HUES64 (cell line): Measurements from ENCODE around the gene MPV17.
"Not testable (repeated sequence)": the region's sequence is repeated elsewhere in the genome, so short reads cannot be mapped to it uniquely, and the experiment has no call there.

Experiments used
- H3K27ac ChIP-seq: 2 replicates; pipeline ENCODE4 v1.7.0; 2013; ENCODE audit warnings: low read depth, low read length, inconsistent platforms
- H3K27me3 ChIP-seq: 2 replicates; pipeline ENCODE4 v1.6.1; 2013; ENCODE audit warnings: mild to moderate bottlenecking, low read length; ENCODE audit not compliant: insufficient read depth
- H3K36me3 ChIP-seq: 2 replicates; pipeline ENCODE4 v1.6.1; 2013; ENCODE audit warnings: mild to moderate bottlenecking, low read length; ENCODE audit not compliant: insufficient read depth
- H3K4me1 ChIP-seq: 2 replicates; pipeline ENCODE4 v1.6.1; 2013; ENCODE audit warnings: mild to moderate bottlenecking, low read length, moderate library complexity; ENCODE audit not compliant: insufficient read depth
- H3K4me3 ChIP-seq: 2 replicates; pipeline ENCODE4 v1.5.1; 2013; ENCODE audit warnings: mild to moderate bottlenecking, low read length, moderate library complexity
- H3K9ac ChIP-seq: 2 replicates; pipeline ENCODE4 v1.6.1; 2013; ENCODE audit warnings: mild to moderate bottlenecking, low read depth, low read length
- H3K9me3 ChIP-seq: 2 replicates; pipeline ENCODE4 v1.6.1; 2013; ENCODE audit warnings: low read depth, low read length; ENCODE audit not compliant: insufficient read depth
- WGBS: fragments of 150-250, 120-280 bp; methylation state at CpG from one replicate; pipeline ENCODE4 v1.1.7; 2013; ENCODE audit warnings: missing lambda C conversion rate; 5-methylcytosine and 5-hydroxymethylcytosine counted together

MPV17 gene

GRCh38 chr2:27307287-27307544 lies 15.7 kb downstream of the MPV17 start:
- WGBS = 14% methylated on average over 14 of the region's 14 CpGs
- peaks cover 3% of the 10 kb centered on the region; the same call in 1 of the 2 replicates for H3K36me3 ChIP-seq

GRCh38 chr2:27306573-27307286 lies 16.2 kb downstream of the MPV17 start:
- H3K9me3 ChIP-seq = no peaks in the 10 kb centered on the region
- H3K4me3 ChIP-seq = peak overlapping the region; percentile 44
- H3K27ac ChIP-seq = no peak overlapping the region
- 9% methylated on average over 51 of the region's 51 CpGs for WGBS
- H3K4me1 ChIP-seq = 0 out of 2 replicates have a peak, but pooled peaks cover 6% of the 10 kb centered on the region
- H3K27me3 ChIP-seq = peaks cover 50% of the 10 kb centered on the region
- H3K36me3 ChIP-seq = peaks cover 3% of the 10 kb centered on the region; the same call in 1 of the 2 replicates
- peak overlapping the region; percentile 20; the same call in 1 of the 2 replicates for H3K9ac ChIP-seq

More at GRCh38 chr2:27307287-27307544, 15.7 kb downstream of the MPV17 start:
- Histone ChIP-seq H3K4me1 (0 out of 2 replicates have a peak, but pooled peaks cover 6% of the 10 kb centered on the region), H3K4me3 (peak overlapping the region; percentile 44), H3K9ac (no peak overlapping the region), H3K27me3 (peaks cover 50% of the 10 kb centered on the region), H3K9me3 (no peaks in the 10 kb centered on the region), H3K27ac (no peak overlapping the region)

- no peaks in the 10 kb centered on the region for H3K9me3 ChIP-seq
- H3K27ac ChIP-seq = no peak overlapping the region
- H3K4me1 ChIP-seq = 0 out of 2 replicates have a peak, but pooled peaks cover 6% of the 10 kb centered on the region
- 60% methylated on average over 26 of the region's 26 CpGs for WGBS
- H3K27me3 ChIP-seq = peaks cover 50% of the 10 kb centered on the region
- H3K36me3 ChIP-seq = peaks cover 3% of the 10 kb centered on the region; the same call in 1 of the 2 replicates
- H3K4me3 ChIP-seq = peak overlapping the region; percentile 44; the same call in 1 of the 2 replicates
- H3K9ac ChIP-seq = peak overlapping the region; percentile 20; the same call in 1 of the 2 replicates
Measured at GRCh38 chr2:27306136-27306535, 16.8 kb downstream of the MPV17 start.

- Histone ChIP-seq H3K9ac (no peak overlapping the region), H3K27ac (no peak overlapping the region), H3K4me3 (no peak overlapping the region), H3K9me3 (no peaks in the 10 kb centered on the region), H3K4me1 (0 out of 2 replicates have a peak, but pooled peaks cover 6% of the 10 kb centered on the region), H3K36me3 (peaks cover 3% of the 10 kb centered on the region; the same call in 1 of the 2 replicates), H3K27me3 (peaks cover 50% of the 10 kb centered on the region)
- WGBS = 94% methylated on average over 16 of the region's 16 CpGs
Measured at GRCh38 chr2:27305516-27305915, 17.4 kb downstream of the MPV17 start.

GRCh38 chr2:27304488-27305240 lies 18.2 kb downstream of the MPV17 start:
- H3K9ac ChIP-seq = no peak overlapping the region
- H3K27me3 ChIP-seq = peaks cover 50% of the 10 kb centered on the region
- no peaks in the 10 kb centered on the region for H3K9me3 ChIP-seq
- no peak overlapping the region for H3K27ac ChIP-seq
- no peak overlapping the region for H3K4me3 ChIP-seq
- H3K36me3 ChIP-seq = peaks cover 3% of the 10 kb centered on the region; the same call in 1 of the 2 replicates
- 88% methylated on average over 12 of the region's 13 CpGs for WGBS
- H3K4me1 ChIP-seq = 0 out of 2 replicates have a peak, but pooled peaks cover 6% of the 10 kb centered on the region

- peak overlapping the region; percentile 28; the same call in 1 of the 2 replicates for H3K4me3 ChIP-seq
- 45% methylated on average over 23 of the region's 25 CpGs for WGBS
- H3K9ac ChIP-seq = no peak overlapping the region
- peaks cover 41% of the 10 kb centered on the region for H3K27me3 ChIP-seq
- no peak overlapping the region for H3K27ac ChIP-seq
- H3K36me3 ChIP-seq = no peaks in the 10 kb centered on the region
- 0 out of 2 replicates have a peak, but pooled peaks cover 6% of the 10 kb centered on the region for H3K4me1 ChIP-seq
- H3K9me3 ChIP-seq = no peaks in the 10 kb centered on the region
Measured at GRCh38 chr2:27303093-27304025, 19.5 kb downstream of the MPV17 start.

GRCh38 chr2:27300606-27301005 lies 22.3 kb downstream of the MPV17 start:
- not testable (repeated sequence) for H3K4me1 ChIP-seq, H3K4me3 ChIP-seq, H3K9me3 ChIP-seq, H3K27ac ChIP-seq, H3K36me3 ChIP-seq, H3K9ac ChIP-seq
- WGBS = 88% methylated on average over 4 of the region's 4 CpGs
- peaks cover 14% of the 10 kb centered on the region for H3K27me3 ChIP-seq

- Histone ChIP-seq H3K9ac (no peak overlapping the region), H3K4me1 (no peaks in the 10 kb centered on the region)
Measured at GRCh38 chr2:27298391-27299080, 24.4 kb downstream of the MPV17 start.

GRCh38 chr2:27297195-27297594 lies 25.7 kb downstream of the MPV17 start:
- no peaks in the 10 kb centered on the region for H3K27me3 ChIP-seq
- H3K36me3 ChIP-seq = no peaks in the 10 kb centered on the region
- no peak overlapping the region for H3K4me3 ChIP-seq
- no peak overlapping the region for H3K27ac ChIP-seq
- no peaks in the 10 kb centered on the region for H3K9me3 ChIP-seq
- 94% methylated on average over 2 of the region's 3 CpGs for WGBS
- no peak overlapping the region for H3K9ac ChIP-seq
- peaks cover 4% of the 10 kb centered on the region; the same call in 1 of the 2 replicates for H3K4me1 ChIP-seq

More at GRCh38 chr2:27298391-27299080, 24.4 kb downstream of the MPV17 start:
- no peaks in the 10 kb centered on the region for H3K36me3 ChIP-seq
- H3K4me3 ChIP-seq = no peak overlapping the region
- H3K9me3 ChIP-seq = no peaks in the 10 kb centered on the region
- 92% methylated on average over 18 of the region's 18 CpGs for WGBS
- H3K27me3 ChIP-seq = no peaks in the 10 kb centered on the region
- no peak overlapping the region for H3K27ac ChIP-seq

- Histone ChIP-seq H3K27me3 (no peaks in the 10 kb centered on the region), H3K9ac (no peak overlapping the region), H3K36me3 (no peaks in the 10 kb centered on the region), H3K4me3 (no peak overlapping the region), H3K27ac (no peak overlapping the region), H3K9me3 (no peaks in the 10 kb centered on the region), H3K4me1 (peaks cover 4% of the 10 kb centered on the region; the same call in 1 of the 2 replicates)
- 82% methylated on average over 3 of the region's 4 CpGs for WGBS
Measured at GRCh38 chr2:27296481-27296880, 26.4 kb downstream of the MPV17 start.
